ENCODE measurements around the gene CBX7. TPM values are rescaled to one million over a fixed set of nuclear protein-coding genes. Genes with fewer than 3 reads are reported as not detected.

The CBX7 gene
- total RNA-seq, 1 donor from 2014 or later: 51.1 TPM

DNA sequence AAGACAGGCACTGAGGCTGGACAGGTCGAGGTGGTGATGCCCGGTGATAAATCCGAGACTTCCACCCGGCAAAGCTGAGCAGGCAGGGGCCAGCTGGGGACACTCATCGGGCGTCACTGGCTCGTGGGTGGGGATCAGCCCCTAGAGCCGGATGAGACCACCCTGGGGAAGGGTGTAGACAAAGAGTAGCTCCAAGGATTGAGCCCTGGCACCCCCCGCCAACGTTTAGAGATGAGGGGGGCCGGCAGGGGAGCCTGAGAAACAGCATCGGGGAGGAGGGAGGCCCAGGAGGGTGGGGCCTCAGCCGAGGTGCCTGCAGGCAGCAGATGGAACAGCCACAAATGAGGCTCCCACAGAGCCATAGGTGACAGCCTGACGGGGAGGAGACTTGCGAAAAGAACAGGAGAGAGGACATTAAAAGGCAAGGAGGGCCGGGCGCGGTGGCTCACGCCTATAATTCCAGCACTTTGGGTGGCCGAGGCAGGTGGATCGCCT is 27.4 kb upstream of the CBX7 start:
- ATAC-seq: no peak
- Histone ChIP-seq H3K4me1 (peaks cover 59% of the 10 kb centered on the region), H3K27ac (no peak overlapping the region), H3K9me3 (no peaks in the 10 kb centered on the region), H3K36me3 (no peaks in the 10 kb centered on the region), H3K27me3 (ENCODE audit: low read depth) (no peaks in the 10 kb centered on the region), H3K4me3 (no peak overlapping the region)
- no peak for DNase-seq
- TF ChIP-seq, protein P1, sequence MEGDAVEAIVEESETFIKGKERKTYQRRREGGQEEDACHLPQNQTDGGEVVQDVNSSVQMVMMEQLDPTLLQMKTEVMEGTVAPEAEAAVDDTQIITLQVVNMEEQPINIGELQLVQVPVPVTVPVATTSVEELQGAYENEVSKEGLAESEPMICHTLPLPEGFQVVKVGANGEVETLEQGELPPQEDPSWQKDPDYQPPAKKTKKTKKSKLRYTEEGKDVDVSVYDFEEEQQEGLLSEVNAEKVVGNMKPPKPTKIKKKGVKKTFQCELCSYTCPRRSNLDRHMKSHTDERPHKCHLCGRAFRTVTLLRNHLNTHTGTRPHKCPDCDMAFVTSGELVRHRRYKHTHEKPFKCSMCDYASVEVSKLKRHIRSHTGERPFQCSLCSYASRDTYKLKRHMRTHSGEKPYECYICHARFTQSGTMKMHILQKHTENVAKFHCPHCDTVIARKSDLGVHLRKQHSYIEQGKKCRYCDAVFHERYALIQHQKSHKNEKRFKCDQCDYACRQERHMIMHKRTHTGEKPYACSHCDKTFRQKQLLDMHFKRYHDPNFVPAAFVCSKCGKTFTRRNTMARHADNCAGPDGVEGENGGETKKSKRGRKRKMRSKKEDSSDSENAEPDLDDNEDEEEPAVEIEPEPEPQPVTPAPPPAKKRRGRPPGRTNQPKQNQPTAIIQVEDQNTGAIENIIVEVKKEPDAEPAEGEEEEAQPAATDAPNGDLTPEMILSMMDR (IDR thresholded peaks at IDR 0.05): no peak
- intact Hi-C loops (cut with DNase I): loop anchor here (10.0 kb wide), 1 partner anchor 135 kb away; the partner anchor contains the start of gene RPL3

- peaks cover 59% of the 10 kb centered on the region for H3K4me1 ChIP-seq
- no peaks in the 10 kb centered on the region for H3K36me3 ChIP-seq
- no peak for DNase-seq
- no peak overlapping the region for H3K4me3 ChIP-seq
- no peaks in the 10 kb centered on the region for H3K9me3 ChIP-seq
- no peaks in the 10 kb centered on the region for H3K27me3 ChIP-seq (ENCODE audit: low read depth)
- ATAC-seq: no peak
- H3K27ac ChIP-seq: no peak overlapping the region
- intact Hi-C loops (cut with DNase I): loop anchor here (10.0 kb wide), 1 partner anchor 135 kb away; the partner anchor contains the start of gene RPL3
- TF ChIP-seq, protein P1 (IDR thresholded peaks at IDR 0.05): no peak
Observed at GRCh38 chr22:39179401-39179827, 26.9 kb upstream of the CBX7 start.

- no peak for DNase-seq
- TF ChIP-seq, protein P1 (IDR thresholded peaks at IDR 0.05): no peak
- H3K27ac ChIP-seq: peak overlapping the region; percentile 86
- ATAC-seq: no peak
- H3K27me3 ChIP-seq (ENCODE audit: low read depth): no peaks in the 10 kb centered on the region
- H3K4me3 ChIP-seq: no peak overlapping the region
- no peaks in the 10 kb centered on the region for H3K9me3 ChIP-seq
- intact Hi-C loops (cut with DNase I): loop anchor here (10.0 kb wide), 1 partner anchor 136 kb away; the partner anchor contains the start of gene RPL3
- H3K36me3 ChIP-seq: no peaks in the 10 kb centered on the region
- H3K4me1 ChIP-seq: peaks cover 63% of the 10 kb centered on the region
Observed at GRCh38 chr22:39178206-39179111, 26.0 kb upstream of the CBX7 start.

- H3K27me3 ChIP-seq (ENCODE audit: low read depth): no peaks in the 10 kb centered on the region
- TF ChIP-seq, protein P1 (IDR thresholded peaks at IDR 0.05): no peak
- no peaks in the 10 kb centered on the region for H3K9me3 ChIP-seq
- peaks cover 69% of the 10 kb centered on the region for H3K4me1 ChIP-seq
- H3K36me3 ChIP-seq: no peaks in the 10 kb centered on the region
- intact Hi-C loops (cut with DNase I): loop anchor here (10.0 kb wide), 1 partner anchor 137 kb away; the partner anchor contains the start of gene RPL3
- H3K4me3 ChIP-seq: no peak overlapping the region
- ATAC-seq: no peak
- DNase-seq: no peak
- peak overlapping the region; percentile 86 for H3K27ac ChIP-seq
Observed at GRCh38 chr22:39177791-39178190, 25.3 kb upstream of the CBX7 start.

GRCh38 chr22:39177456-39177775 is 24.9 kb upstream of the CBX7 start:
- ATAC-seq: no peak
- no peak overlapping the region for H3K4me3 ChIP-seq
- H3K27ac ChIP-seq: peak overlapping the region; percentile 86
- DNase-seq: no peak
- TF ChIP-seq, protein P1 (IDR thresholded peaks at IDR 0.05): no peak
- peaks cover 69% of the 10 kb centered on the region for H3K4me1 ChIP-seq
- H3K9me3 ChIP-seq: no peaks in the 10 kb centered on the region
- H3K27me3 ChIP-seq (ENCODE audit: low read depth): no peaks in the 10 kb centered on the region
- intact Hi-C loops (cut with DNase I): loop anchor here (10.0 kb wide), 1 partner anchor 137 kb away; the partner anchor contains the start of gene RPL3
- H3K36me3 ChIP-seq: no peaks in the 10 kb centered on the region
